Small intestine (tissue), 7 donors: ENCODE measurements around the gene TMEM151B. TPM values are rescaled to one million over a fixed set of nuclear protein-coding genes. Genes with fewer than 3 reads are reported as not detected.

Experiments
- DNase-seq, 2 donors: peaks; one replicate each; pipeline versions ENCODE4 v3.0.0 to v3.0.0-alpha.2; 2013
- FAIRE-seq: peaks from 2 replicates; lab custom pipeline; 2012; peaks lifted over from hg19 to GRCh38; lab: Jason Lieb, UNC
- H3K27ac ChIP-seq, 3 donors: one replicate each; pipeline ENCODE4 v1.5.1; 2013; ENCODE audit warnings: low read length in 2 of 3, mild to moderate bottlenecking in 2 of 3, control low read depth in 1 of 3, inconsistent platforms in 1 of 3, low read depth in 1 of 3, moderate library complexity in 1 of 3
- H3K27me3 ChIP-seq, 3 donors: one replicate each; pipeline ENCODE4 v1.6.1; 2013; ENCODE audit warnings: low read length in 3 of 3, inconsistent platforms in 1 of 3; ENCODE audit not compliant: control insufficient read depth in 3 of 3, insufficient read depth in 3 of 3
- H3K36me3 ChIP-seq, 3 donors: one replicate each; pipeline ENCODE4 v1.6.1; 2013; ENCODE audit warnings: low read length in 3 of 3, inconsistent platforms in 1 of 3, low read depth in 1 of 3, mild to moderate bottlenecking in 1 of 3, moderate library complexity in 1 of 3; ENCODE audit not compliant: control insufficient read depth in 3 of 3, insufficient read depth in 2 of 3
- H3K4me1 ChIP-seq, 3 donors: one replicate each; pipeline ENCODE4 v1.6.1; 2013; ENCODE audit warnings: low read length in 2 of 3, inconsistent platforms in 1 of 3, low read depth in 1 of 3, mild to moderate bottlenecking in 1 of 3, moderate library complexity in 1 of 3; ENCODE audit not compliant: control insufficient read depth in 3 of 3, insufficient read depth in 2 of 3
- H3K4me3 ChIP-seq, 3 donors: one replicate each; pipeline ENCODE4 v1.5.1; 2013; ENCODE audit warnings: low read length in 3 of 3, control low read depth in 1 of 3, inconsistent platforms in 1 of 3, low read depth in 1 of 3, mild to moderate bottlenecking in 1 of 3, moderate library complexity in 1 of 3
- H3K9me3 ChIP-seq, 2 donors: one replicate each; pipeline ENCODE4 v1.6.1; 2013; ENCODE audit warnings: low read depth in 1 of 2, low read length in 1 of 2; ENCODE audit not compliant: control insufficient read depth in 2 of 2, insufficient read depth in 1 of 2
- WGBS, 3 donors: extraction: QIAGEN DNeasy Blood & Tissue Kit; methylation state at CpG; one replicate each; pipeline ENCODE4 v1.1.7; 2013; 5-methylcytosine and 5-hydroxymethylcytosine counted together
- polyA plus RNA-seq, 4 donors: library from polyadenylated mRNA; stranded (reverse) in 3 of 4; unstranded in 1 of 4; fragments of 200-250 nt in 3 of 4; fragments of 120-200 nt in 1 of 4; gene quantifications; one replicate each; pipeline versions ENCODE4 v1.2.1 to v1.2.3, GENCODE V29; 2013
- donor health status: healthy with polysubstance abuse.
- donor health status: control.
- donor health status: control.
- donor health status: Bipolar disorder and iron deficiency.
- donor health status: healthy.

TMEM151B gene
- polyA plus RNA-seq, 4 donors: 0.96 to 3.1 TPM; not detected in 2

GRCh38 chr6:44262467-44263353, 7.5 kb upstream of the TMEM151B start:
- Histone ChIP-seq H3K27me3 (no peaks in the 10 kb centered on the region), H3K36me3 (peaks cover 0 to 51% (median 3%) of the 10 kb centered on the region in 3 donors), H3K4me3 (peak overlapping the region; percentile 28 to 85 (median 66)), H3K9me3 (no peaks in the 10 kb centered on the region), H3K27ac (peak overlapping the region in 2 of 3 donors; percentile 41 to 82), H3K4me1 (peaks cover 0 to 30% (median 20%) of the 10 kb centered on the region in 3 donors)
- 46 to 55% (median 55%) methylated on average over 7 of the region's 7 CpGs for WGBS, 3 donors
- DNase-seq (no peak), FAIRE-seq (no peak)

- WGBS, 3 donors: 15 to 22% (median 20%) methylated on average over 7 to 9 of the region's 9 CpGs
- peaks cover 0 to 5% (median 2%) of the 10 kb centered on the region in 3 donors for H3K27me3 ChIP-seq
- FAIRE-seq (no peak), DNase-seq (peak in 1 of 2 donors; percentile 65)
- peaks cover 0 to 46% (median 3%) of the 10 kb centered on the region in 3 donors for H3K36me3 ChIP-seq
- peak overlapping the region; percentile 22 to 84 (median 82) for H3K27ac ChIP-seq
- H3K9me3 ChIP-seq: no peaks in the 10 kb centered on the region
- H3K4me3 ChIP-seq: peak overlapping the region; percentile 26 to 85 (median 66)
- peaks cover 0 to 28% (median 20%) of the 10 kb centered on the region in 3 donors for H3K4me1 ChIP-seq
Observed at GRCh38 chr6:44263354-44264100, 6.7 kb upstream of the TMEM151B start.

GRCh38 chr6:44264154-44265006, 5.9 kb upstream of the TMEM151B start:
- Histone ChIP-seq H3K36me3 (peaks cover 0 to 37% (median 0%) of the 10 kb centered on the region in 3 donors), H3K4me3 (peak overlapping the region; percentile 66 to 85 (median 85)), H3K27me3 (peaks cover 4 to 13% (median 5%) of the 10 kb centered on the region in 3 donors), H3K4me1 (peaks cover 0 to 28% (median 20%) of the 10 kb centered on the region in 3 donors), H3K9me3 (no peaks in the 10 kb centered on the region), H3K27ac (peak overlapping the region; percentile 82 to 84 (median 84))
- DNase-seq (peak; percentile 40 to 44), FAIRE-seq (no peak)
- 4 to 5% (median 4%) methylated on average over 13 of the region's 13 CpGs for WGBS, 3 donors

DNA sequence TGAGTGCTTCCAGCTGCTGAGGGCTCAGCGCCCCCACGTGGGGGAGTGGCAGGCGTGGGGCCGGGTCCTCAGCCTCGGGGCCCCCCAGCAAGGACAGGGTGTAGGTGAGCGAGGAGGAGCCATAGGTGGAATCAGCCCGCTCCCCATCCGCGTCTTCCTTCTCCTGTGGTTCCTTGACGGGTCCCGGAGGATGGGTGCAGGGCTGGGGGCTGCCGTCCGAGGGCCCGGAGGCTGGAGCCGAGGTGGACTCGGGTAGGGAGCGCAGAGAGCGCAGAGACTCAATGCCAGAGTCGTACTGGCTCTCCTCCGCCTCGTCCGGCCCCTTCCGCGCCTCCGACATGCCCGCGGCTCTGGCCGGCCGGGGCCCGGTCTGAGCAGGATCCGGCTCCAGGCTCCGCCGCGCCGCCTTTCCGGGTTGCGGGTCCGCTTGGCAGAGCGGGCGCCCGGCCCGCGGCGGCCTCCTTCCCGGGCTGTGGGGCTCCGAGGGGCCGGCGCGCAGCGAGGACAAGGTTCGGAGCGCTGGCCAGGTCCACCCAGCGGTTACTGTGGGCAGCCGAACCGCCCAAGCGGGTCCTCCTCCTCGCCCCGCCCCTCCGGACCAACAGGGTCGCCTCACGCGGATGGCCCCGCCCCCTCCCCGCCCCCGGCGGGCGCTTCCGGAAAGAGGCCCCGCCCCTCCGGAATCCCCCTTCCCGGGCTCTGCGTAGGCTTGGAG, 5.1 kb upstream of the TMEM151B start, which contains the start of gene NFKBIE:
Gene NFKBIE, minus strand, starts transcription at position 545 of the 715 bp plus-strand sequence. Its CDS starts 205 bp downstream, at position 340.
- Histone ChIP-seq H3K27me3 (peaks cover 4 to 21% (median 9%) of the 10 kb centered on the region in 3 donors), H3K4me1 (peaks cover 0 to 28% (median 20%) of the 10 kb centered on the region in 3 donors), H3K9me3 (peaks cover 0 to 2% of the 10 kb centered on the region in 2 donors), H3K36me3 (peaks cover 0 to 29% (median 0%) of the 10 kb centered on the region in 3 donors), H3K4me3 (peak within 1 kb of the TSS; percentile 66 to 85 (median 85)), H3K27ac (peak within 1 kb of the TSS; percentile 82 to 84 (median 84))
- 0 to 1% (median 0%) methylated on average over 52 to 72 of the region's 72 CpGs for WGBS, 3 donors
- peak; percentile 86 to 96 for DNase-seq
- no peak for FAIRE-seq

GRCh38 chr6:44265722-44266233, 4.5 kb upstream of the TMEM151B start:
- Histone ChIP-seq H3K27me3 (peaks cover 4 to 21% (median 9%) of the 10 kb centered on the region in 3 donors), H3K27ac (peak overlapping the region in 1 of 3 donors; percentile 82), H3K9me3 (peaks cover 0 to 2% of the 10 kb centered on the region in 2 donors), H3K4me3 (peak overlapping the region; percentile 66 to 85 (median 85)), H3K36me3 (peaks cover 0 to 23% (median 0%) of the 10 kb centered on the region in 3 donors), H3K4me1 (peaks cover 0 to 28% (median 20%) of the 10 kb centered on the region in 3 donors)
- 59 to 67% (median 64%) methylated on average over 17 of the region's 17 CpGs for WGBS, 3 donors
- FAIRE-seq (no peak), DNase-seq (no peak)

- Histone ChIP-seq H3K4me1 (peaks cover 0 to 28% (median 20%) of the 10 kb centered on the region in 3 donors), H3K4me3 (no peak overlapping the region), H3K27ac (peak overlapping the region in 1 of 3 donors; percentile 49), H3K27me3 (peaks cover 4 to 26% (median 12%) of the 10 kb centered on the region in 3 donors), H3K9me3 (peaks cover 0 to 2% of the 10 kb centered on the region in 2 donors), H3K36me3 (peaks cover 0 to 20% (median 0%) of the 10 kb centered on the region in 3 donors)
- DNase-seq: no peak
- WGBS, 3 donors: 57 to 77% (median 64%) methylated on average over 3 of the region's 3 CpGs
- FAIRE-seq: no peak
Observed at GRCh38 chr6:44266347-44266746, 3.9 kb upstream of the TMEM151B start.

DNA sequence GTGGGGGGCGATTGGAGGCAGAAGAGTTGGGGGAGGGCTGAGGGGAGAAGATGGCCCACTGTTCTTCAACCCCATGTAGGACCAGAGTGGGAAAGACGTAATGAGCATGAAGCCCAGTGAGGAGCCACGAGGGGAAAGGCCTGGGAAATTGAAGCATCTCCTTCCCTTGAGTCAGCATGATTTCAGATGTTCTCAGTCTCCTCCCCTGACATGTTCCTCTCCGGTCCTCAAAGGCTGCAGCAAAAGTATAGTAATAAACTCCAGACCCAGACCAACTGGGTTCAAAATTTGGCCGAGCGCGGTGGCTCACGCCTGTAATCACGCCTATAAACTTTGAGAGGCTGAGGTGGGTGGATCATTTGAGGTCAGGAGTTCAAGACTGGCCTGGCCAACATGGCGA, 3.0 kb upstream of the TMEM151B start:
- H3K27ac ChIP-seq: no peak overlapping the region
- no peak overlapping the region for H3K4me3 ChIP-seq
- H3K36me3 ChIP-seq: peaks cover 0 to 11% (median 0%) of the 10 kb centered on the region in 3 donors
- H3K27me3 ChIP-seq: peaks cover 7 to 35% (median 15%) of the 10 kb centered on the region in 3 donors
- FAIRE-seq: no peak
- peaks cover 0 to 24% (median 20%) of the 10 kb centered on the region in 3 donors for H3K4me1 ChIP-seq
- 44 to 67% (median 58%) methylated on average over 10 of the region's 10 CpGs for WGBS, 3 donors
- DNase-seq: no peak
- H3K9me3 ChIP-seq: peaks cover 0 to 2% of the 10 kb centered on the region in 2 donors
